HG03469 (cell line): ENCODE measurements around the gene IL10RA.
A peak's percentile ranks its signal among the peaks of the same experiment; 100 is the strongest.
"Not testable (repeated sequence)": the region's sequence is repeated elsewhere in the genome, so short reads cannot be mapped to it uniquely, and the experiment has no call there.

Source experiments
- ATAC-seq: cut with Tn5 transposase; IDR thresholded peaks from one replicate; pipeline ENCODE4 v1.9.1; 2021; ENCODE audit warnings: mild to moderate bottlenecking, moderate library complexity, moderate number of reproducible peaks; ENCODE audit not compliant: unreplicated experiment

IL10RA gene

GRCh38 chr11:117985953-117986887 is at the start of gene IL10RA:
Gene IL10RA, plus strand, starts transcription at chr11:117986394. Its CDS starts 74 bp downstream, at chr11:117986468.
- ATAC-seq = peak; percentile 68

- no peak for ATAC-seq
These were observed 49.2 kb upstream of the IL10RA start for GRCh38 chr11:117936973-117937372.

- no peak for ATAC-seq
These were observed 45.5 kb upstream of the IL10RA start for GRCh38 chr11:117940736-117941135.

- ATAC-seq = no peak
These were observed 45.0 kb upstream of the IL10RA start for GRCh38 chr11:117941163-117941707.

DNA sequence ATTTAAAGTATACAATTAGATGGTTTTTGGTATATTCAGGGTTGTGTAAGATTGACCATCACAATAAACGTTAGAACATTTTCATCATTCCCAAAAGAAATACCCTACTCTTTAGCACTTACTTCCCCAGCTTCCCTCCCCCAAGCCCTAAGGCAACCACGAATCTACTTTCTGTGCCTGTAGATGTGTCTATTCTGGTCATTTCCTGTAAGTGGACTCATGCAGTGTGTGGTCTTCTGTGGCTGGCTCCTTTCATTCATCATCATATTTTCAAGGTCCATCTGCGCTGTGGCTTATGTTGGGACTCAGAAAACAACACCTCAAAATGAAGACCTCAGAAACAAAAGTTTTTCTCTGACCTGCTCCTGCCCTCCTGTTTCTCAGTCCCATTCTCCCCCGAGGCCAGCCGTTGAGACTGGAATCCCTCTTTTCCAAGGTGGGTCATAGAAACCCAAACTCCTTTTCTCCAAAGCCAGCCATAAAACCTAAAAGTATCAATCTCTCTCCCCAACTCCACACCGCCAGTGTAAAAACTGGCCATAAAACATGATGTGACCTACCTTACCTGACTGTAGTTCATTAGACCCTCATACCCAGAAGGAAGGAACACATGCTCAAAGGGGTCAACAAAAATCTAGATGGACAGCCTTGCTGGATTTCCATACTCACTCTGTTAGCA is 44.1 kb upstream of the IL10RA start:
- no peak for ATAC-seq

- no peak for ATAC-seq
These were observed 41.6 kb upstream of the IL10RA start for GRCh38 chr11:117944554-117944953.

DNA sequence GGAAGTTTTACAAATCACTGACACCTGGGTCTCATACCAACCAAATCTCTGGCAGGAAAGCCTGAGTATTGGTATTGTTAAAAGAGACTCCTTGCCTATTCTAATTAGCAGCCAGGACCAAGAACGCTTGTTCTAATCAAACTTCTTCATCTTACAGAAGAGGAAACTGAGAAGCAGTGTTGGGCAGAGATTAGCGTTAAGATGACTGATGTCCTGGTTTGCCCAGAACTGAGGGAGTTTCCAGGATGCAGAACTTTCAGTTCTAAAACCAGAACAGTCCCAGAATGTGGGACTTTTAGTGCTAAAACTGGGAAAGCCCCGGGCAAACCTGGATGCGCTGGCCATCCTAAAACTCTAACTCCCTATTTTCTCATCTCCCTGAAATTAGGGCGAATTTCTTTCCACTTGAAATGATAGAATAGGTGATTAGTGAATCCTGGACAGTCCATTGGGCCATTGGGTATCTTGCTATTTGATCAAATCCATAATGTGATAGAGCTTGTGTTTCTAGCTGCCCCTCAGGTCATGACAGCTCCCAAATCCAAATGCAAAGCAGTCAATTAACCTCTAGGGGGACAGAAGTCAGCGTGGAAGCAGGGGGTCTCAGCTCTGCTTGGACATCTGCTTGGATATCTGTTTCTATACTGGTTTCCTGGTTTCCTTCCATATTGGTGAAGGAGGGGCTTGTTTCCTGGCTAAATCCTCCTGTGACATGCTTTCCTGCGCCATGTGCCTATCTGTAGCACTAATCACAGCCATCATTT is 41.0 kb upstream of the IL10RA start:
- ATAC-seq = no peak

GRCh38 chr11:117946156-117946841 is 39.9 kb upstream of the IL10RA start:
- ATAC-seq = no peak

DNA sequence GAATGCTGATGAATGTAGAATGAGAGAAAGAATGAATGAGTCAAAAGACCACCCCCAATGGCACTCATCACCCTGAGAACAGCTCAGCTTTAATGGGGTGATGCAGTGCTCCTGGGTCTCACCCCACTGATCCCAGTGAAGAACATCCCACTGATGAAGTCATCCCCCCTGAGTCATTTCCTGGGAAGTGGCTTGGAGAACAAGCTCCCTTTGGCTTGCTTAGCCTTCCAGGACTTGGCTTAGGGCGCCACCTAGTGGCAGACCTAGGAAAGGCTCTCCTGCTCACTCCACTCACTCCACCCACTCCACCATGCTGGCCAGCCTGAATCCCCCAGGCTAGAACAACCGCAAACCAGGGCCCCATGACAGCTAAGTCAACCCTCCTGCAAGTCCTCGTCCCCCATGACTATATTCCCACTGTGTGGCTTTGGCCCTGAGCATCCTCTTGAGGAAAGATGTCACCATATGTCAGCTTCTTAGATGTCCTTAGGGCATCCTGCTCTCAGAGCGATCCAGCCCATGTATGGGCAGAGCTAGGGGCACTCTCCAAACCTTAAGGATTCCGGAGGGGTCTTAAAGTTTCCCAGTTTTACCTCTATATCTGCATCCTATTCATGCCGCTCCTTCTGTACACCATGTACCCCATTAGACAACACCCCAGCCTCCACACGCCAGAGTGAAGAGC is 39.2 kb upstream of the IL10RA start:
- ATAC-seq = no peak

DNA sequence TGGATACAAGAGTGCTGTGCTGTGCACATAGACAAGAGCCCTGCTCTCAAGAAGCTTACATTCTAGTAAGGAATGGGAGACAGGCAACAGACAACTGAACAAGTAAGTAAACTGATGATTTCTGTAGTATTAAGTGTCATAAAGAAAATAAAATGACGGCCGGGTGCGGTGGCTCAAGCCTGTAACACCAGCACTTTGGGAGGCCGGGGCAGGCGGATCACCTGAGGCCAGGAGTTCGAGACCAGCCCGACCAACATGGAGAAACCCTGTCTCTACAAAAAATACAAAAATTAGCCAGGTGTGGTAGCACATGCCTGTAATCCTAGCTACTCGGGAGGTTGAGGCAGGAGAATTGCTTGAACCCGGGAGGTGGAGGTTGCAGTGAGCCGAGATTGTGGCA is 38.4 kb upstream of the IL10RA start:
- not testable (repeated sequence) for ATAC-seq

DNA sequence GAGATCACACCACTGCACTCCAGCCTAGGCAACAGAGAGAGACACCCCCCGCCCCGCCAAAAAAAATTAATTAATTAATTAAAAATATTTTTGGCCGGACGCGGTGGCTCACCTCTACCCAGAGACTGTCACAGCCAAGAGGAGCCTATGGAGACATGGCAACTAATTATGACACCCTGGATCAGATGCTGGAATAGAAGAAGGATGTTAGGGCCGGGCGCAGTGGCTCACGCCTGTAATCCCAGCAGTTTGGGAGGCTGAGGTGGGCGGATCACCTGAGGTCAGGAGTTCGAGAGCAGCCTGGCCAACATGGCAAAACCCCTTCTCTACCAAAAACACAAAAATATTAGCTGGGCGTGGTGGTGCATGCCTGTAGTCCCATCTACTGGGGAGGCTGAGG is 37.7 kb upstream of the IL10RA start:
- ATAC-seq = not testable (repeated sequence)

DNA sequence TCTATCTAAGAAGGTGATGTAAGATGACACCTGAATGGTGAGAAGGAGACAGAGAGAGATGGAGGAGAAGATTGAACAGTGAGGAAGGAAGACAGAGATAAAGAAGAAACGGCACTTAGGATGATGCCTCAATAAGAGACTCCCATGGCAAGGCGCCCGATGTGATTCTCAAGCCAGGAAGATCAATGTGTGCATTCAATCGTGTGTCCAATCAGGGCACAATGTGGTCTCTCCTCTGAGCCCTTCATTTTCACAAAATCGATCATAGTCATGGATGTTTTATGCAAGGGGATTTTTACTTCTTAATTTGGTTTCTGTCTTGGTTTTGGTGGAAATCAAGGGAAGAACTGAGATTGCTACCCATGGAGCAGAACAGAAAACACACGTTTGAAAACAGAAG is 37.1 kb upstream of the IL10RA start:
- ATAC-seq = no peak

- no peak for ATAC-seq
These were observed 35.9 kb upstream of the IL10RA start for GRCh38 chr11:117950301-117950700.

DNA sequence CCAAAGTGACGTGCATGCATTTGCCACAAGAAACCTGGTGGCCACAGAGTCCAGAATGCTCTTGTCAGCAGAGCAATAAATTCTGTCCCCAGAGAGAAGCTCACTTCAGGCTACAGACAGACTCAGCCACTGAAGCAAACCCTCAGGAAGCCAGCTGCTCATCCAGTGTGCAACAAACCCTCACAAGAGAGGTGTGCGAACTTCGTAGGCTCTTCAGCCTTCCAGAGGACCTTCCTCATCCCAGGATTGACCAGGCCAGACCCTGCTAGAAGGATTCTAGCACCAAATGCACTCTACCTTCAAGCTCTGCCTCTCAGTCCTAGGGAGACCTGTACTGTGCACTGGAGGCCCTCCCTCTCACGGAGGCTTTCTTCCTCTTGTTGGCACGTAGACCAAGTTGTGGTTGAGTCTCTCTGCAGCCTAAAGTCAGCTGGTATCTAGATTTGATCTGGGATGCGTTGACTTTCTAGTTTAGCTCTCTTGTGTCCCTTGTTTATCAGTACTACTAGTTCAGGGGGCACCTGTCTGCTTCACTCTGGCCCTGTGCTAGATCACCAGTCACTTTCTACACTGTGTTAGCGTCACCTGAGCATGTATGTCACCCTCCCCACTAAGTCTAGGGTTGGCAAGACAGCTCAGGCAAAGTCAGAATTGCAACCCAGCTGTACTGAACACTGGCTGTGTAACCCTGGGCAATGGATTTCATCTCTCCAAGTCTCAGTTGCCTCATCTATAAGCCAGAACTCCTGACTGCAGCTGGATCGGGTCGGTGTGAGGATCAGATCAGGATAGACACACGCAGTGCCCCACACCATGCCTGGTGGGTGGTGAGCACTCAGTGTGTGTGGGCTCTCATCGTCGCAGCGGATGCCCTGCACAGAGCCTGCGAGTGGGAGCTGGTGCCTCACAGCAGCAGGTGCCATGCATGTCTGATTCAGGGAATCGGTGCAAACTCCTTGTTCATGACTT is 34.9 kb upstream of the IL10RA start:
- no peak for ATAC-seq

- no peak for ATAC-seq
These were observed 33.0 kb upstream of the IL10RA start for GRCh38 chr11:117953024-117953671.

GRCh38 chr11:117958949-117959348 is 27.2 kb upstream of the IL10RA start:
- no peak for ATAC-seq

DNA sequence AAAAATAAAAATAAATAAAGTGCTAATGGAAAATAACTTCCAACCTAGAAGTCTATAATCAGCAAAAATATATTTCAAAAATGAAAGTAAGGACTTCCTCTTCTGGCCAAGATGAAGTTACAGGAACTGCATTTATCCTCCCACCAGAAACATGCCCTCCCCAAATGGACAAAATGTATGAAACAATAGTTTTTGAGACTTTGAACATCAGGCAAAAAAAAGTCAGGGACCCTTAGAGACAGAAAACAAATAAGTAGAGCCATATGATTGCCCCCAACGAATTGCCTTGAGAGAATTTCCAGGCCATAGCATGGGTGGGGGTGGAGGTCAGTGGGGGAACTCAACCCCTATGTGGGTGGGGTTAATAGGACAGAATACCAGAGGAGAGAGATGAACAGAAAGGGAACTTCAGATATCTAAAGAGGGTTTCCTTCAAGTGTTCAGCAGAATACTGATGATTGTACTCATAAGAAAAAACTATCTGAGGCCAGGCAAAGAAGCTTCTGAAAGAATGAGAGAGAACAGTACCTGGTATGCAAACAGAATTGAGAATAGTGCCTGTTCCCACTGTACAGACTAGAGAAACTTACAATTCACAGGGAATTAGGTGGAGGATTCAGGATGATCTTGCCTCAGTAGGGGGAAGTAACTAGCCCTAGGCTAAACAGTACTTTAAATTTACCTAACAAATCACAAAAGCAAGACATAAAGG is 26.6 kb upstream of the IL10RA start:
- ATAC-seq = no peak

- no peak for ATAC-seq
These were observed 25.8 kb upstream of the IL10RA start for GRCh38 chr11:117960406-117960805.
